ENCODE results near the gene ATXN7.

GRCh38 chr3:64037084-64037483 is 173.4 kb downstream of the ATXN7 start:
- TF ChIP-seq CTCF (IDR thresholded peaks at IDR 0.05) (no peak), EP300 (IDR thresholded peaks at IDR 0.05) (no peak), POLR2A (IDR thresholded peaks at IDR 0.05) (no peak), POLR2AphosphoS5 (IDR thresholded peaks at IDR 0.05) (no peak)

Data from stomach (tissue), 4 donors.